NCI-H1417 treated with DMSO at 0.1 percent for 48 hours (cell line): ENCODE data around the gene SP9.

ENCODE experiments used
- DNase-seq: peaks from one replicate; lab custom pipeline; 2025; lab: John Stamatoyannopoulos, UW

SP9 gene

GRCh38 chr2:174333372-174334277 is 1.1 kb upstream of the SP9 start:
- DNase-seq, result no peak

GRCh38 chr2:174334278-174334715 is 457 bp upstream of the SP9 start:
- DNase-seq, result no peak

GRCh38 chr2:174335254-174335987 is 667 bp downstream of the SP9 start:
- no peak for DNase-seq

- DNase-seq, result no peak
Measured at GRCh38 chr2:174335988-174336500, 1.3 kb downstream of the SP9 start.

GRCh38 chr2:174336501-174337336 is 2.0 kb downstream of the SP9 start:
- no peak for DNase-seq

- DNase-seq, result no peak
Measured at GRCh38 chr2:174337337-174338146, 2.8 kb downstream of the SP9 start.

GRCh38 chr2:174338147-174338605 is 3.4 kb downstream of the SP9 start:
- DNase-seq, result no peak

- no peak for DNase-seq
Measured at GRCh38 chr2:174338671-174339560, 4.2 kb downstream of the SP9 start.

GRCh38 chr2:174339561-174340399 is 5.0 kb downstream of the SP9 start:
- no peak for DNase-seq

- no peak for DNase-seq
Measured at GRCh38 chr2:174340400-174341292, 5.9 kb downstream of the SP9 start.

- DNase-seq, result no peak
Measured at GRCh38 chr2:174341293-174341994, 6.7 kb downstream of the SP9 start.

- no peak for DNase-seq
Measured at GRCh38 chr2:174341995-174342685, 7.4 kb downstream of the SP9 start.

GRCh38 chr2:174342686-174343342 is 8.1 kb downstream of the SP9 start:
- DNase-seq, result no peak

- no peak for DNase-seq
Measured at GRCh38 chr2:174343343-174343622, 8.5 kb downstream of the SP9 start.

GRCh38 chr2:174343623-174344455 is 9.1 kb downstream of the SP9 start:
- DNase-seq, result no peak
